ENCODE measurements around the gene PHLDA1. TPM values are rescaled to one million over a fixed set of nuclear protein-coding genes. Genes with fewer than 3 reads are reported as not detected.
A peak's percentile ranks its signal among the peaks of the same experiment; 100 is the strongest.

PHLDA1 gene
- total RNA-seq, 1 donor from 2014 or later = 16.2 TPM

DNA sequence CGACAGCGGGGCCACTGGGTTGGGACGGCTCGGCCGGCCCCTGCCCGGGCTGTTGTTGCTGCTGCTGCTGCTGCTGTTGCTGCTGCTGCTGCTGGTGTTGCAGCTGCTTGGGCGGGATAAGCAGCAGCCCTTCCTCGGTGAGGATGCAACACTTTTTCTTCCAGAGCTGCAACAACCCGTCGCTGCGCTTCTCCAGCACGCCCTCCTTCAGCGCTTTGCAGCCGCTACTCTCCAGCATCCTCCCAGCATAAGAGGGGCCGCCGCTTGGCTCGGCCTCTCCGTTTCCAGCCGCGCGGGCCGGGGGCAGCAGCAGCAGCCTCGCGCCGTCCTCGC, 529 bp downstream of the PHLDA1 start:
- intact Hi-C loops (cut with DNase I) = loop anchor here (10.0 kb wide), 1 partner anchor 506 kb away; no protein-coding TSS in a partner anchor
- no peaks in the 10 kb centered on the region for H3K9me3 ChIP-seq
- peak overlapping the region; percentile 82 for H3K4me3 ChIP-seq
- no peaks in the 10 kb centered on the region for H3K27me3 ChIP-seq
- ATAC-seq (no peak), DNase-seq (no peak)
- no peaks in the 10 kb centered on the region for H3K36me3 ChIP-seq
- peak overlapping the region; percentile 98 for H3K27ac ChIP-seq
- TF ChIP-seq, protein P1, sequence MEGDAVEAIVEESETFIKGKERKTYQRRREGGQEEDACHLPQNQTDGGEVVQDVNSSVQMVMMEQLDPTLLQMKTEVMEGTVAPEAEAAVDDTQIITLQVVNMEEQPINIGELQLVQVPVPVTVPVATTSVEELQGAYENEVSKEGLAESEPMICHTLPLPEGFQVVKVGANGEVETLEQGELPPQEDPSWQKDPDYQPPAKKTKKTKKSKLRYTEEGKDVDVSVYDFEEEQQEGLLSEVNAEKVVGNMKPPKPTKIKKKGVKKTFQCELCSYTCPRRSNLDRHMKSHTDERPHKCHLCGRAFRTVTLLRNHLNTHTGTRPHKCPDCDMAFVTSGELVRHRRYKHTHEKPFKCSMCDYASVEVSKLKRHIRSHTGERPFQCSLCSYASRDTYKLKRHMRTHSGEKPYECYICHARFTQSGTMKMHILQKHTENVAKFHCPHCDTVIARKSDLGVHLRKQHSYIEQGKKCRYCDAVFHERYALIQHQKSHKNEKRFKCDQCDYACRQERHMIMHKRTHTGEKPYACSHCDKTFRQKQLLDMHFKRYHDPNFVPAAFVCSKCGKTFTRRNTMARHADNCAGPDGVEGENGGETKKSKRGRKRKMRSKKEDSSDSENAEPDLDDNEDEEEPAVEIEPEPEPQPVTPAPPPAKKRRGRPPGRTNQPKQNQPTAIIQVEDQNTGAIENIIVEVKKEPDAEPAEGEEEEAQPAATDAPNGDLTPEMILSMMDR (IDR thresholded peaks at IDR 0.05) = no peak
- H3K4me1 ChIP-seq = peaks cover 10% of the 10 kb centered on the region

DNA sequence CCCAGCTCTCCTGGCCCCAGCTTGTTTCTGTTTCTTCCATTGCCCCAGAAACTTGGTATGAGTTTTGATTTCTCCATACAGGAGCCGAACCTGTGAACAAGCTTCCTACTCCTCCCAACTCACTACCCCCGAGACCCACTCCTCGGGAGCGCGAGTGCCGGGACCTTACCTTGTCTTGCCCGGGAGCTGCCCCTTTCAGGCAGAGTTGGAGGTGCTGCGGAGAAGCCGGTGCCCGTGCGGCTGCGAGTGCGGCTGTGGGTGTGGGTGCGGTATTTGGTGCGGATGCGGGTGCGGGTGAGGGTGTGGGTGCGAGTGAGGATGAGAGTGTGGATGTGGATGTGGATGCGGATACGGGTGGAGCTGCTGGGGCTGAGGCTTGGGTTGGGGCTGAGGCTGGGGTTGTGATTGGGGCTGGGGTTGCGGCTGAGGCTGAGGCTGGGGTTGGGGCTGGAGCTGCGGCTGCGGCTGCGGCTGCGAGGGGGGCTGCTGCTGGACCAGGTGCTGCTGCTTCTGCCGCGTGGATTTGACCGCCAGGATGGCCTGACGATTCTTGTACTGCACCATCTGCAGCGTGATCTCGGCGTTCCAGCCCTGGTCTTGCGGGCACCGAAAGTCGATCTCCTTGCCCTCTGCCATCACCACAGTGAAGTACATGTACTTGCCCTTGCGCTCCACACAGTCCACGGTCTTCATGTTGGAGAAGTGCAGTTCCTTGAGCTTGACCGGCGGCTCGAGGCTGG, 1.1 kb downstream of the PHLDA1 start:
- Histone ChIP-seq H3K9me3 (no peaks in the 10 kb centered on the region), H3K27ac (peak overlapping the region; percentile 98), H3K4me1 (peaks cover 10% of the 10 kb centered on the region), H3K4me3 (peak overlapping the region; percentile 82), H3K36me3 (no peaks in the 10 kb centered on the region), H3K27me3 (no peaks in the 10 kb centered on the region)
- DNase-seq (peak; percentile 72), ATAC-seq (peak; percentile 31)
- TF ChIP-seq, protein P1 (IDR thresholded peaks at IDR 0.05) = no peak
- intact Hi-C loops (cut with DNase I) = loop anchor here (10.0 kb wide), 1 partner anchor 506 kb away; no protein-coding TSS in a partner anchor

DNA sequence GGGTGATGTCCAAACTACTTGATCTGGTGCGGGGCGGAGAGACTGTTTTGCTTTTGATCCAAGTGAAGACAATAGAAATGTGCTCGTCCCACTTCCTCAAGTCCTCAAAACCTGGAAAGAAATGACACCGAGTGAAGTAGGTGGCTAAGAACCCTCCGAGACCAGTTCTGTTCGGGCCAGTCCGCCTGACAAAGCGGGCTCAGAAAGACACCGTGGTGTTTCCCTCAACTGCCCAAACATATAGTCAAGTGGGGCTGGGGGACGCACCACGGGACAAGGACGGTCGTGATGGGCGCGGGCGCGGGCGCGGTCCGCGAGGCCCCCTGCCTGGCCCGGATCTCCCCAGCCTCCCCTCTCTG, 1.6 kb downstream of the PHLDA1 start:
- Histone ChIP-seq H3K4me3 (peak overlapping the region; percentile 82), H3K4me1 (peaks cover 10% of the 10 kb centered on the region), H3K27ac (peak overlapping the region; percentile 98), H3K27me3 (no peaks in the 10 kb centered on the region), H3K9me3 (no peaks in the 10 kb centered on the region), H3K36me3 (no peaks in the 10 kb centered on the region)
- DNase-seq = peak; percentile 60
- TF ChIP-seq, protein P1 (IDR thresholded peaks at IDR 0.05) = no peak
- intact Hi-C loops (cut with DNase I) = loop anchor here (10.0 kb wide), 2 partner anchors 205 to 505 kb away; no protein-coding TSS in a partner anchor
- peak; percentile 0 for ATAC-seq

DNA sequence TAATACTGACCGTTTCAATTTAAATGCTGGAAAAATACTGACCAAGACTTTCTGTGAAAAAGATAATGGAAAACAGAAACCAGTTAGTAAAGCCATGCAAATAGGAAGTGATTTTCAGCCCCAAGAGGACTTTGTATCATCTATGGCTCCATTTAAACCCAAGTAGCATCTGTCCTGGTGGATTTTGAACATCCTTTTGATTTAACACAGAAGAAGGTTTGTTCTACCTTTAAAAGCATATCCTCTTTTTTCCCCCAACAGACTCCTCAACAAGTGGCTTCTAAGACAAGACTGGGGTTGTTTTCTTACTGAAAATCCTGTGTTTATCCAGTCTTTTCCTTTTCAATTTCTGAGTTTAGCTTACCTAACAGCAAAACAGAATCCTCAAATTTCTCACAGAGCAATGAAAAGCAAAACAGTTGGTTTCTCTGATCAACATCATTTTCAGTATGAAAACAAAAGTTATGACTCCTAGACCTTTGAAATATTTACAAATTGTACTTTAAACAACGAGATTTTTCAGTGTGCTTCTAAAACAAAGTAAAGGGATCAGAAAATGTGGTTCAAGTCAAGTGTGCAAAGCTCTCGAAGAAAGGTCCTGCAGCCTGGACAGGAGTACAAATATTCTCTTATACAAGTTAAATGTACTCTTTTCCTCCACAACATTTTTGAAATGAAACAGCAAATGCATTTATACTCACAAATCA, 2.9 kb downstream of the PHLDA1 start:
- TF ChIP-seq, protein P1 (IDR thresholded peaks at IDR 0.05) = no peak
- intact Hi-C loops (cut with DNase I) = loop anchor here (10.0 kb wide), 1 partner anchor 204 kb away; no protein-coding TSS in a partner anchor
- no peaks in the 10 kb centered on the region for H3K36me3 ChIP-seq
- DNase-seq (no peak), ATAC-seq (no peak)
- H3K4me1 ChIP-seq = peaks cover 10% of the 10 kb centered on the region
- H3K27ac ChIP-seq = peak overlapping the region; percentile 98
- no peaks in the 10 kb centered on the region for H3K9me3 ChIP-seq
- H3K27me3 ChIP-seq = no peaks in the 10 kb centered on the region
- H3K4me3 ChIP-seq = peak overlapping the region; percentile 82

DNA sequence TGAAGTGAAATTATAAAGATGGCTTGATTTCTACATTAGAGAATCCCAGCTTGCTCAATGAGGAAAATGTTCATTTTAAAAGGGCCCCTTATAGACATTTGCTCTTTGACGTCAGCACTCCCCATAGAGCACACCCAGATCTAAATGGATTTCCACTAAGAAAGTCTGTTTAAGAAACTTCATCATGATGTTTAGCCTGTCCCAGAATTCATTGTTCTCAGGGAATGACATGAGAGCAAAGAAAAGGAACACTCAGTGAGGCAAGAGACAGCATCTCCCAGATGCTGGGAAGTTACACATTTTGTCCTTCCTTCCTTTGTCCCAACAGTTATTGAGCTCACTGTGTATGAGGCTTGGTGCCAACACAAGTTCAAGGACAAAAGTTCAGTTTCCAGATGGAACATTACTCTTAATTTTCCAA, 4.9 kb downstream of the PHLDA1 start:
- ATAC-seq (no peak), DNase-seq (no peak)
- TF ChIP-seq, protein P1 (IDR thresholded peaks at IDR 0.05) = no peak
- Histone ChIP-seq H3K36me3 (no peaks in the 10 kb centered on the region), H3K27me3 (no peaks in the 10 kb centered on the region), H3K4me3 (no peak overlapping the region), H3K9me3 (no peaks in the 10 kb centered on the region), H3K4me1 (peaks cover 4% of the 10 kb centered on the region), H3K27ac (peak overlapping the region; percentile 37)
- intact Hi-C loops (cut with DNase I) = loop anchor here (10.0 kb wide), 1 partner anchor 202 kb away; no protein-coding TSS in a partner anchor
